ELR (cell line): ENCODE results near the gene CCDC182.

Source experiments
- DNase-seq: peaks from one replicate; pipeline ENCODE4 v3.0.0-alpha.2; 2015; ENCODE audit warnings: low read depth

CCDC182 gene

GRCh38 chr17:57726838-57727237 is 18.3 kb downstream of the CCDC182 start:
- no peak for DNase-seq

DNA sequence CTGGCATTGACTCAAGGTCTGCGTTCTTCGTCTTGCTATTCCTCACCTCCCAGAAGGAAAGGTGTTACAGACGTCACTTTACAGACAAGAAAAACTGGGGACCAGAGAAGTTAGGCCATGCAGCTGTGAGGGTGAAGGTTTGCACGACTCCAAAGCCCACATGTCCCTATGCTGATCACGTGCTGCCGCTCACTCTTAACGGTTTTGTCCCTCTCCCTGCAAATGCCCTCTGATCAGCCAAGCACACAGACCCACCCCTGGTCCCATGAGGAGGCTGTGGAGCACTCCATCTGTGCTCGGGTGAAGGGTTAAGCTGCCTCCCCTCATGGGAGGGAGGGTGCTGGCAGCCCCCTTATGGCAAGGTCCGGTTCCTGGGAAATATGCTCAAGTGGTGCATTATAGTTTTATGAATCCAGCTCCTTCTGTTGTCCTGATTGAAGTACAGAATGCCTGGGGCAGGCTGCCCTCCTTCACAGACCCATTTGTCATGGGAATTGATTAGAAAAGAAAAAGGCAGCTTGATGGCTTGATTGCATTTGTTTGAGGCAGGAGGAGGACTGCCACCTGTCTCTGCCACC is 18.8 kb downstream of the CCDC182 start:
- no peak for DNase-seq

- DNase-seq = no peak
These were observed 20.4 kb downstream of the CCDC182 start for GRCh38 chr17:57724729-57725125.

- DNase-seq = no peak
These were observed 20.9 kb downstream of the CCDC182 start for GRCh38 chr17:57724026-57724728.

GRCh38 chr17:57723427-57724025 is 21.6 kb downstream of the CCDC182 start:
- DNase-seq = no peak

- DNase-seq = no peak
These were observed 22.4 kb downstream of the CCDC182 start for GRCh38 chr17:57722704-57723043.

DNA sequence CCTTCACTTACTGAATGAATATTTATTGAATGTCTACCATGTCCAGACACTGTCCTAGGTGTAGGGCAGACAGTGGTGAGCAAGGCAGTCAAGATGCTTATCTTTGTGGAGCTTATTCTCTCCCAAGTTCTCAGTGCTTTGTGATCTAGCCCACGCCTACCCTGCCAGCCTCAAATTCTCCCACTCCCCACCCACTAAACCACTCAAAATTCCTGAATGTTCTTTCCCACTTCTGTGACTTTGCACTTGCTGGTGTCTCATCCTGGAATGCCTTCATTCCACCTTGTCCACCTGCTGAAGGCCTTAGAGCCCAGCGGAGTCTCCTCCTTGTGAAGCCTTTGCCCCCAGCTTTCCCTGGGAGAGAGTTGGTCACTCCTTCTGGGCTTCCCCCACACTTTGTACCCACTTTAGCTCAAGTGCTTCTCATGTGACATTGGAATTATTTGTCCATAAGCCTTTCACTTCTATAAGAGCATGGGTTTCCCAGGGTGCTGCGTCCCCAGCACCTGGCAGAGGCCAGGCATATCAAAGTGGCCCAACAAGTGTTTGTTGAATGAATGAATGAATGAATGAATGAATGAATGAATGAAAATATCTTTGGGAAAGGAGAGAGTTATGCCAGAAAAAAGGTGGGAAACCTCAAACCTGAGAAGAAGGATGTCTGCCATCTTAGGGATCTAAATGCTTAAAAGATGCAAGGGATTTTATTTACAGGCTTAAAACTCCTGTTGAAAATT is 23.0 kb downstream of the CCDC182 start:
- DNase-seq = no peak

- DNase-seq = no peak
These were observed 24.6 kb downstream of the CCDC182 start for GRCh38 chr17:57720386-57721035.

DNA sequence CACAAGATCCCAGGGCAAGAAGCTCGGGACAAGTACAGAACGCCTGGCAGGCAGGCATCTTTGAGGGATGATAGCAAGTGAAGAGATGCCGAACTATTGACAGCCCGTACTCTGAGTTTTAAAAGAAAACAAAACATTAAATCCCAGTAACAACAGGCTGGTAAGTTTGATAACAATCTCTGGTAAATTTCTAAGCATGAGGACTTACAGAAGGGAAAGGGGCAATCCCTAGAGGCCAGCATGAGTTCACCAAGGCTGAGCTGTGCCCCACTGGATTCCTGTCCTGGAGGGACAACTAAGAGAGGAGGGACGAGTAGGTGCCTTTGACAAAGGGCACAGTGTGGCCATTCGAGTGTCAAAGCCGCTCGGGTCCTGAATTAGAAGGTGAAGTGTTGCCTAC is 26.2 kb downstream of the CCDC182 start:
- no peak for DNase-seq

- DNase-seq = no peak
These were observed 29.1 kb downstream of the CCDC182 start for GRCh38 chr17:57715981-57716380.

DNA sequence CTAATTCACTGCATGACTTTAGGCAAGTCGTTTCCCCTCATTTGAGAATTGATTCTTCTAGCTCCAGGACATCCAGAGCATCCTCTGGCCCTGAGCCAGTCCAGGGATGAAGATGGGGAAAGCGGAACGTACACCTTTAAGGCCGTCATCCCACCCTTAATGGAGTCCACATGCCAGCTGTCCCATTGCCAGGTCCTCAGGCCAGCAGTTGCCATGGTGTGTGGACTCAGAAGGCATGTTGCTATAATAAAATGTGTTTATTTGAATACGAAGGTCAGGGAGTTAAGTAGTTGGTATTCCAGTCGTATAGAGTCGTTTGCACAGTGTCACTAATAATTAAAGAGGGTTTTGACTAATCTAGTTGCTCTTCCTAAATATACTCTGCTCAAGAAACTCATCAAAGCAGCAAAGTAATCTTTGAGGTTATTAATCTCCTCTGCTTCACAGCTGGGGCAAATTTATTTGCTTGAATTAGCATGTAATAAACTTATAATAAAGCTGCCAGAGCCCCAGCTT is 30.4 kb downstream of the CCDC182 start:
- DNase-seq = no peak

DNA sequence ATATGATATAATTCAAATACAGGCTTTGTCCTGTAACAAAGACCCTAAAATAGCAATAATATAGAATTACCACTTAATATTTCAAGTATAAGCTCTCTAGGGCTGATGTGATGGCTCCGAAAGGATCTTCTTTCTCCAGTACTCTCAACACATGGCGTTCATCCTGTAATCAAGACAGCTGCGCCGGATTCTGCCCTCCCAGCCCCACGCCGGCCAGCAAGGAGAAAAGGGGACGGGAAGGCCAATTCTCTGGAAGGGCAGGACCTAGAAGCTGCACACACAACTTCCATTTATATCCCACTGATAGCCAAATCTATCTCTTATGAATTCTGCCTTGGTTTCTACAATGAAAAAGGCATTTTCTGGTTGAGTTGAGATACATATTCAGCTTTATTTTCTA is 32.0 kb downstream of the CCDC182 start:
- no peak for DNase-seq

DNA sequence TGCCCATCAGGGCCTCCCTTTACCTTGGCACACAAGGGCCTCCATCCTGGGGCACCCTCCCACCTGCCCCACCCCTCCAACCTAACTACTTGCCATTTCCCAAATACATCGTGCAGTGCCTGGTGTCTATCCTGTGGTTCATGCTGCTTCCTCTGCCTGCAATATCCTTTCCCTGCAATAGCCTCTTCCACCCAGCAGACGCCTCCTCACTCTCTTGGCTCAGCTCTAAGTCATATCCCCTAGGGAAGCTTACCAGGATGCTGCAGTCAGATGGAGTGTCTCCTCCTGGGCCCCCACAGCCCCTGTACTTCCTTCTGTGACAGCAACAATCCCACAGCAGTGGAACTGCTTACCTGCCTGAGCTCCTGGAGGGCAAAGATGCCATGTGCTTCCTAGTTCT is 36.7 kb downstream of the CCDC182 start:
- no peak for DNase-seq

DNA sequence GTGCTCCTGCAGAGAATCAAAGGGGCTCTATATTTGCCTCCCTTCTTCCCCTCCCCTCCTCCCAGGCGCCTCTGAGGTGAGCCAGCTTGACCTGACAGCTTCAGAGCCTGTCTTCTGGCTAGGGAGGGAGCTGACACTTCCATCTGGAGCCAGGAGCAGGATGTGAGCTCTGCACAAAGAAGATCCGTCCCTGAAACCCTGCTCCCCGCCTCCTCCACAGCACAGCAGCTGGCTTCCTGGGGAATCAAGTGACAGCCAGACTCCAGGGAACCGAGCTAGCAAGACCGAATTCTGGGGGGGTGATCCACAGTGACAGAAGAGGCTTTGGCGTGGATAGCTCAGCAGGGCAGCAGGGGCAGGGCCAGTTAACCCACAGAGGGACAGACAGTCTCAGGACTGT is 37.2 kb downstream of the CCDC182 start:
- no peak for DNase-seq

DNA sequence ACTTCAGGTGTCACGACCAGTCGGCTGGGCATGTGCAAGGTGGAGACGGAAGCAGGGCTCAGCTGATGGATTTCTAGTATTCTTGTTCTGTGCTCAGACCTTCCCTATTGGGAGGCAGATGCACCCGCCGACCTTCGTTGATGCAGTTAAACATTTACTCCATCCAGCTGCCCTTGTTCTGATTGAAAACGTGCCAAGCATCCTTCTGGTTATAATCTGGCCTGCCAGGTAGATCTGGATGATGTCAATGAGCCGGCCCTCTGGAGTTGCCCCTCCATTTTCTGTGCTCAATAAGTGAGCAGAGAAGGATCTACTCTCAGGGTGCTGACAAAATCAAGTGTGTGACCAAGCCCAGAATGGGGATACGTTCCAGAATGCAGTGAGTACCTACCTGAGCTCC is 38.3 kb downstream of the CCDC182 start:
- DNase-seq = no peak

DNA sequence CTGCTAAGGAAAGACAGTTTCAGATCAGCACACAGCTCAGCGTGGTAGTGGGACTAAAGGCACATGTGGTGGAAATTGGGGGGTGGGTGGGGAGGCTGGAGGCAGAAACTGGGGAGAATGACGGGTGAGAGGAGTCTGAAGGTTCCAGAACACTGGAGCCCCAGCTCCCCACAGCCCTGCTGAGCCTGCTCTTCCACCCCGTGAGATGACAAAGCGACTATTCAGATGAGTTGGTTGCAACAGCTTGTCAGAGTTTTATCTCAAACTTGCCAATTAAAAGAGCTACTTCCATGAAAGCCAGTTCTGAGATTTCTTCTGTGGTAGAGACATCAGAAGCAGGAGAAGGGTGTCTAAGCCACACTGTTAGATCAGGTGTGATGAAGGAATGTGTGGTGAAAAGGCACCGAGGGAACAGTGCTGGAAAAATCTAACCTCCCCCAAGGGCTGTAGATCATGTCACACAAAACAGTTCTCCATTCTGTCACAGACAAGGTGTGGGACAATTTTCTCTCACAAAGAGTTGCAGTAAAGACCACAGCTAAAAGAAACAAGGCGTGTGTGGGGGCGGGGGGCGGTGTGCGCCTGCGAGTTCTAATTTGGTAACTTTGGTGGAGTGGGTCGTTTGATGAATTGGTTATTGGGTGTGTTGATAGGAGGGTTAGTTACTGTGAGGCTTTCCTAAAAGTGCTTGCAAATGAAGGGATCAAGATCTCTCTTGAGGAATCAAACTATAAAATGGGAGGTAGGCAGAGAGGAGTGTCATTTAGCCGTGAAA is 39.0 kb downstream of the CCDC182 start:
- no peak for DNase-seq

DNA sequence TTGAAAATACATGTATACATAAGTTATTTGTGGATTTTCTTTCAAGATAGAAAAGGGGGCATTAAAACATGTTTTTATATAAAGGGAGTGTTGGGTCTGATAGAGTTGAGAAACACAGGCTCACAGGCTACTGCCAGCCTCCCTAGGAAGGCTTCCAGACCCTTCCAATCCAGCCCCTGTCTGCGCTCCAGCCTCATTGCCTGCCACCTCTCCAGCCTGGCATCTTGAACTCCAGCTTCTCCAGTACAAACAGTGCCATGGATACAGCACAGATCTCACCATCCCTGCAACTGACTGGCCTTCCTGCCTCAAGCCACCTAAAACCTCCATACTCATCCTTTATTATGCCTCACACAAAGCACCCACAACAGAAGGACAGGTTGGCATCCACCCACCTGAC is 40.7 kb downstream of the CCDC182 start:
- no peak for DNase-seq

- no peak for DNase-seq
These were observed 41.8 kb downstream of the CCDC182 start for GRCh38 chr17:57703273-57703672.

DNA sequence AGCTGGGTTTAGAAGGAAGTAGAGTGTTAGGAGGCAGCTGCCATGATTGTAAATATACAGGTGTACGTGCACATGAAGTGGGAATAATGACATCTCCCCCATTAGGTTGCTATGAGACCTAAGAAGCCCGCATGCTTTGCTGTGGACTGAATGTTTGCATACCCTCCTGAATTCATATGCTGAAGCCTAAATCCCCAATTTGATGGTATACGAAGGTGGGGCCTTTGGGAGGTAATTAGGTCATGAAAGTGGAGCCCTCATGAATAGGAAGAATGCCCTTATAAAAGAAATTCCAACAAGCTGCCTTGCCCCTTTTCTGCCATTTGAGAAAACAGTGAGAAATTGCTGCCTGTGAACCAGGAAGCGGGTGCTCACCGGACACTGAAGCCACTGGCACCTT is 44.0 kb downstream of the CCDC182 start:
- DNase-seq = no peak

GRCh38 chr17:57699751-57700219 is 45.3 kb downstream of the CCDC182 start:
- no peak for DNase-seq

DNA sequence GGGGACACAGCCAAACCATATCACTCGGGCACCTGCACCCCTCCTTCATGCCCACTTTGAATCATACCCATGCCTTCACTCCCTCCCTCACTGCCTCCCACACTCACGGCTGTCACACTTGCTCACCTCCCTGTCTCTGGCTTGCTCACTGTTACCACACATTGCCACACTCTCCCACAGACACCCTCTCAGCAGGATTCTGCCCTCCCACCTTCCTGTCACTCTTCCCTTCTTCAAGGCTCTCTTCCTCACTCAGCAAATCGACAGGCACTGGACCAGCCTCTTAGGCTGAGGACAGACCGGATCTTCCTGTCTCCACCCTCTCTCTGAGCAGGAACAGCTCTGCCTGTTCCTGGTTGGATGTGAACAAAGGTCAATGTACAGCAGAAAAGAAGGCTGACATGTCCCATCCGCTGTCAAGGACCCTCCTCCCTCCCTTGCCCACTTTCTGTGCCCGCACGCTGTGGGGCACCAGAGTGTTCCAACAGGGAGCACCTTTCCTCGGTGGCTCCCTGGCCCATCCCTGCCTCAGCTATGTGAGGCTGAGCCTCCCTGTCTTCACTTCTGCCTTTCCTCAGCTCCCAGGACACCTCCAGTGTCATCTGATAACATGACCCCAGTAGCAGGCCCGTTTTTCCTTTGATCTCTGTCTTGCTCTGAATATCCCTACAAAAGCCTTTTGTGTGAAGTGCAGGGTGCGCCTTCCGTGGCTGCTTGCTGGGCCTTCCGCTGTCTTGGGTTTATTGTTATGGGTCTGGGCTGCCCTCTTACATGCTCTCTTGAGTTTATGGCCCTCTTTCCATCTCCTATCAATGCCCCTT is 47.0 kb downstream of the CCDC182 start:
- DNase-seq = no peak
